GM12874 (cell line): ENCODE measurements around the gene PI16.

Experiments
- CTCF ChIP-seq: IDR thresholded peaks from 2 replicates; pipeline ENCODE4 v1.5.1; 2011; ENCODE audit warnings: low read depth, mild to moderate bottlenecking, control low read depth, low read length, moderate library complexity; ENCODE audit not compliant: insufficient read depth

Gene PI16

GRCh38 chr6:36985808-36986703 is 31.5 kb downstream of the PI16 start, which contains the start of gene MTCH1:
Gene MTCH1 (minus strand): TSS chr6:36986196. CDS start chr6:36986173, 23 bp downstream.
- TF ChIP-seq CTCF, result no peak

GRCh38 chr6:36986704-36987047 is 32.1 kb downstream of the PI16 start:
- no peak for TF ChIP-seq CTCF

GRCh38 chr6:36989264-36989663 is 34.7 kb downstream of the PI16 start:
- TF ChIP-seq CTCF, result no peak

GRCh38 chr6:36997811-36998722 is 43.5 kb downstream of the PI16 start:
- TF ChIP-seq CTCF, result no peak

GRCh38 chr6:36998723-36999038 is 44.1 kb downstream of the PI16 start:
- no peak for TF ChIP-seq CTCF

- no peak for TF ChIP-seq CTCF
Measured at GRCh38 chr6:36999061-36999750, 44.7 kb downstream of the PI16 start.

GRCh38 chr6:36999751-37000125 is 45.2 kb downstream of the PI16 start:
- TF ChIP-seq CTCF, result no peak
